Measurements from ENCODE around the gene ZDHHC7.
A peak's percentile ranks its signal among the peaks of the same experiment; 100 is the strongest.

ZDHHC7 gene

DNA sequence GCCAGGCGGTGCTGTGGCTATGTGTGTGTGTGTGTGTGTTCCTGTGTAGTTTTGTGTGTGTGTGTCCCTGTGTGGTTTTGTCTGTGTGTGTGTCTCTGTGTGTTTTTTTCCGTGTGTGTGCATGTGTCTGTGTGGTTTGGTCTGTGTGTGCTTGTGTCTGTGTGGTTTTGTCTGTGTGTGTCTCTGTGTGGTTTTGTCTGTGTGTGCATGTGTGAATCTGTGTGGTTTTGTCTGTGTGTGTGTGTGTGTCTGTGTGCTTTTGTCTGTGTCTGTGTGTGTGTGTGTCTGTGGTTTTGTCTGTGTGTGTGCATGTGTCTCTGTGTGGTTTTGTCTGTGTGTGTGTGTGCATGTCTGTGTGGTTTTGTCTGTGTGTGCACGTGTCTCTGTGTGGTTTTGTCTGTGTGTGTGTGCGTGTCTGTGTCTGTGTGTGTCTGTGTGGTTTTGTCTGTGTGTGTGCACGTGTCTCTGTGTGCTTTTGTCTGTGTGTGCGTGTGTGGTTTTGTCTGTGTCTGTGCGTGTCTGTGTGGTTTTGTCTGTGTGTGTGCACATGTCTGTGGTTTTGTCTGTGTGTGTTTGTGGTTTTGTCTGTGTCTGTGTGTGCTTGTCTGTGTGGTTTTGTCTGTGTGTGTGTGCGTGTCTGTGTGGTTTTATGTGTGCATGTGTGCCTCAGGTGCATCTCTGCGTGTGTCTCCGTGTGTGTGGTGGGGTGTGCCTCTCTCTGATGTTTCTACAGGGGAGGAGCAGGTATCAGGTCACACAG is 62.3 kb downstream of the ZDHHC7 start:
- TF ChIP-seq, protein P1, sequence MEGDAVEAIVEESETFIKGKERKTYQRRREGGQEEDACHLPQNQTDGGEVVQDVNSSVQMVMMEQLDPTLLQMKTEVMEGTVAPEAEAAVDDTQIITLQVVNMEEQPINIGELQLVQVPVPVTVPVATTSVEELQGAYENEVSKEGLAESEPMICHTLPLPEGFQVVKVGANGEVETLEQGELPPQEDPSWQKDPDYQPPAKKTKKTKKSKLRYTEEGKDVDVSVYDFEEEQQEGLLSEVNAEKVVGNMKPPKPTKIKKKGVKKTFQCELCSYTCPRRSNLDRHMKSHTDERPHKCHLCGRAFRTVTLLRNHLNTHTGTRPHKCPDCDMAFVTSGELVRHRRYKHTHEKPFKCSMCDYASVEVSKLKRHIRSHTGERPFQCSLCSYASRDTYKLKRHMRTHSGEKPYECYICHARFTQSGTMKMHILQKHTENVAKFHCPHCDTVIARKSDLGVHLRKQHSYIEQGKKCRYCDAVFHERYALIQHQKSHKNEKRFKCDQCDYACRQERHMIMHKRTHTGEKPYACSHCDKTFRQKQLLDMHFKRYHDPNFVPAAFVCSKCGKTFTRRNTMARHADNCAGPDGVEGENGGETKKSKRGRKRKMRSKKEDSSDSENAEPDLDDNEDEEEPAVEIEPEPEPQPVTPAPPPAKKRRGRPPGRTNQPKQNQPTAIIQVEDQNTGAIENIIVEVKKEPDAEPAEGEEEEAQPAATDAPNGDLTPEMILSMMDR (IDR thresholded peaks at IDR 0.05), result no peak
- H3K27ac ChIP-seq, result no peak overlapping the region
- peaks cover 54 to 60% of the 10 kb centered on the region in 2 experiments for H3K4me1 ChIP-seq (ENCODE audit: control insufficient read depth in 1 of 2, insufficient read depth in 1 of 2, low read depth in 1 of 2, low read length in 1 of 2)
- H3K4me3 ChIP-seq (ENCODE audit: low read depth in 1 of 2, low read length in 1 of 2), result no peak overlapping the region
- H3K27me3 ChIP-seq, result peaks cover 4% of the 10 kb centered on the region
- H3K36me3 ChIP-seq, result no peaks in the 10 kb centered on the region
- H3K9me3 ChIP-seq, result no peaks in the 10 kb centered on the region

- H3K4me1 ChIP-seq (ENCODE audit: control insufficient read depth in 1 of 2, insufficient read depth in 1 of 2, low read depth in 1 of 2, low read length in 1 of 2), result peaks cover 45 to 52% of the 10 kb centered on the region in 2 experiments
- TF ChIP-seq, protein P1 (IDR thresholded peaks at IDR 0.05), result no peak
- H3K36me3 ChIP-seq, result no peaks in the 10 kb centered on the region
- H3K27me3 ChIP-seq, result peaks cover 7% of the 10 kb centered on the region
- no peak overlapping the region for H3K27ac ChIP-seq
- no peaks in the 10 kb centered on the region for H3K9me3 ChIP-seq
- no peak overlapping the region for H3K4me3 ChIP-seq (ENCODE audit: low read depth in 1 of 2, low read length in 1 of 2)
Observed at GRCh38 chr16:84947996-84948850, 63.1 kb downstream of the ZDHHC7 start.

GRCh38 chr16:84947022-84947421 is 64.3 kb downstream of the ZDHHC7 start:
- no peak overlapping the region for H3K4me3 ChIP-seq (ENCODE audit: low read depth in 1 of 2, low read length in 1 of 2)
- TF ChIP-seq, protein P1 (IDR thresholded peaks at IDR 0.05), result no peak
- H3K36me3 ChIP-seq, result no peaks in the 10 kb centered on the region
- H3K27ac ChIP-seq, result peak overlapping the region; percentile 71
- H3K27me3 ChIP-seq, result peaks cover 9% of the 10 kb centered on the region
- H3K4me1 ChIP-seq (ENCODE audit: control insufficient read depth in 1 of 2, insufficient read depth in 1 of 2, low read depth in 1 of 2, low read length in 1 of 2), result peaks cover 33 to 40% of the 10 kb centered on the region in 2 experiments
- no peaks in the 10 kb centered on the region for H3K9me3 ChIP-seq

DNA sequence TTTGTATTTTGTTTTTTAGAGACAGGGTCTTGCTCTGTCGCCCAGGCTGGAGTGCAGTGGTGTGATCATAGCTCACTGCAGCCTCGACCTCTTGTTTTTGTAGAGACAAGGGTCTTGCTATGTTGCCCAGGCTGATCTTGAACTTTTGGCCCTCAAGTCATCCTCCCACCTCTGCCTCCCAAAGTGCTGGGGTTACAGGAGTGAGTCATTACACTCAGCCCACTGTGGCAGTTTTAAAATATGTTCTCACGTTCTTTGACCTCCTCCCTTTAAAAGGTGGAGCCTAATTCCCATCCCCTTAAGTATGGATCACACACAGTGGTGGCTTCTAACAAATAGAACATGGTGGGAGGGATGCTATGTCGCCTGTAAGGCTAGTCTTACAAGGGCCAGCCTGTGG is 67.7 kb downstream of the ZDHHC7 start:
- Histone ChIP-seq H3K27ac (no peak overlapping the region), H3K36me3 (no peaks in the 10 kb centered on the region), H3K27me3 (peaks cover 23% of the 10 kb centered on the region), H3K4me3 (ENCODE audit: low read depth in 1 of 2, low read length in 1 of 2) (no peak overlapping the region), H3K9me3 (no peaks in the 10 kb centered on the region), H3K4me1 (ENCODE audit: control insufficient read depth in 1 of 2, insufficient read depth in 1 of 2, low read depth in 1 of 2, low read length in 1 of 2) (peaks cover 17 to 19% of the 10 kb centered on the region in 2 experiments)
- TF ChIP-seq, protein P1 (IDR thresholded peaks at IDR 0.05), result no peak

GRCh38 chr16:84942786-84943185 is 68.5 kb downstream of the ZDHHC7 start:
- no peaks in the 10 kb centered on the region for H3K9me3 ChIP-seq
- no peak overlapping the region for H3K4me3 ChIP-seq (ENCODE audit: low read depth in 1 of 2, low read length in 1 of 2)
- H3K27me3 ChIP-seq, result peaks cover 23% of the 10 kb centered on the region
- TF ChIP-seq, protein P1 (IDR thresholded peaks at IDR 0.05), result no peak
- peaks cover 11 to 12% of the 10 kb centered on the region in 2 experiments for H3K4me1 ChIP-seq (ENCODE audit: control insufficient read depth in 1 of 2, insufficient read depth in 1 of 2, low read depth in 1 of 2, low read length in 1 of 2)
- H3K36me3 ChIP-seq, result no peaks in the 10 kb centered on the region
- no peak overlapping the region for H3K27ac ChIP-seq
